Liver (tissue), 9 donors: Measurements from ENCODE around the gene EXD2. TPM values are rescaled to one million over a fixed set of nuclear protein-coding genes. Genes with fewer than 3 reads are reported as not detected.

Source experiments
- DNase-seq: peaks from one replicate; pipeline ENCODE4 v3.0.0-alpha.2; 2017; ENCODE audit warnings: low spot score
- H3K27ac ChIP-seq, 2 donors: one replicate each; pipeline ENCODE4 v1.7.0; 2013; ENCODE audit warnings: inconsistent platforms in 2 of 2, low read length in 2 of 2, control low read depth in 1 of 2, low read depth in 1 of 2, mild to moderate bottlenecking in 1 of 2
- H3K27me3 ChIP-seq, 4 donors: one replicate each; pipeline versions ENCODE4 v1.6.1 to v1.7.0; 2013; ENCODE audit warnings: low read length in 3 of 4, inconsistent platforms in 1 of 4, mild to moderate bottlenecking in 1 of 4, moderate library complexity in 1 of 4; ENCODE audit not compliant: control insufficient read depth in 4 of 4, insufficient read depth in 4 of 4
- H3K36me3 ChIP-seq, 4 donors: one replicate each; pipeline versions ENCODE4 v1.6.1 to v1.7.0; 2013; ENCODE audit warnings: low read length in 3 of 4, mild to moderate bottlenecking in 3 of 4, low read depth in 1 of 4, moderate library complexity in 1 of 4; ENCODE audit not compliant: control insufficient read depth in 4 of 4, insufficient read depth in 3 of 4
- H3K4me1 ChIP-seq, 4 donors: one replicate each; pipeline versions ENCODE4 v1.6.1 to v1.7.0; 2013; ENCODE audit warnings: low read length in 3 of 4, mild to moderate bottlenecking in 3 of 4, moderate library complexity in 1 of 4; ENCODE audit not compliant: control insufficient read depth in 4 of 4, insufficient read depth in 4 of 4
- H3K4me3 ChIP-seq, 3 donors: one replicate each; pipeline versions ENCODE4 v1.6.1 to v1.7.0; 2013; ENCODE audit warnings: low read length in 3 of 3, control low read depth in 1 of 3, low read depth in 1 of 3, mild to moderate bottlenecking in 1 of 3
- H3K9ac ChIP-seq, 2 donors: one replicate each; pipeline ENCODE4 v1.7.0; 2013; ENCODE audit warnings: low read length in 2 of 2, mild to moderate bottlenecking in 2 of 2, moderate library complexity in 2 of 2, control low read depth in 1 of 2, low read depth in 1 of 2
- H3K9me3 ChIP-seq, 4 donors: one replicate each; pipeline versions ENCODE4 v1.6.1 to v1.7.0; 2013; ENCODE audit warnings: low read length in 3 of 4; ENCODE audit not compliant: control insufficient read depth in 4 of 4
- FOXA1 ChIP-seq: IDR thresholded peaks from 2 replicates; pipeline ENCODE4 v1.6.1; 2016; ENCODE audit warnings: antibody characterized with exemption
- FOXA2 ChIP-seq: IDR thresholded peaks from 2 replicates; pipeline ENCODE4 v1.6.1; 2016; ENCODE audit warnings: antibody characterized with exemption
- GABPA ChIP-seq, 2 donors: IDR thresholded peaks in 1 of 2; conservative IDR thresholded peaks in 1 of 2; 2 replicates each; pipeline ENCODE4 v1.6.1; 2016; ENCODE audit warnings: antibody characterized with exemption in 2 of 2, mild to moderate bottlenecking in 1 of 2, moderate library complexity in 1 of 2
- HNF4A ChIP-seq, 2 donors: conservative IDR thresholded peaks; 2 replicates each; pipeline ENCODE4 v1.6.1; 2016; ENCODE audit warnings: antibody characterized with exemption in 2 of 2, mild to moderate bottlenecking in 2 of 2
- HNF4G ChIP-seq: IDR thresholded peaks from 2 replicates; pipeline ENCODE4 v1.6.1; 2016; ENCODE audit warnings: antibody characterized with exemption
- JUND ChIP-seq, 2 donors: IDR thresholded peaks; 2 replicates each; pipeline ENCODE4 v1.6.1; 2016; ENCODE audit warnings: antibody characterized with exemption in 2 of 2
- NR2F2 ChIP-seq: IDR thresholded peaks from 2 replicates; pipeline ENCODE4 v1.6.1; 2016; ENCODE audit warnings: antibody characterized with exemption
- RAD21 ChIP-seq, 2 donors: IDR thresholded peaks; 2 replicates each; pipeline ENCODE4 v1.6.1; 2016; ENCODE audit warnings: antibody characterized with exemption in 2 of 2, mild to moderate bottlenecking in 2 of 2
- RXRA ChIP-seq, 2 donors: IDR thresholded peaks; 2 replicates each; pipeline ENCODE4 v1.6.1; 2017 to 2018; ENCODE audit warnings: antibody characterized with exemption in 2 of 2, mild to moderate bottlenecking in 1 of 2
- SP1 ChIP-seq: IDR thresholded peaks from 2 replicates; pipeline ENCODE4 v1.6.1; 2018; ENCODE audit warnings: antibody characterized with exemption, mild to moderate bottlenecking
- TAF1 ChIP-seq: conservative IDR thresholded peaks from 2 replicates; pipeline ENCODE4 v1.6.1; 2016; ENCODE audit warnings: antibody characterized with exemption, mild to moderate bottlenecking
- YY1 ChIP-seq: IDR thresholded peaks from 2 replicates; pipeline ENCODE4 v1.6.1; 2016; ENCODE audit warnings: antibody characterized with exemption, mild to moderate bottlenecking
- WGBS: extraction: QIAGEN DNeasy Blood & Tissue Kit; methylation state at CpG from one replicate; pipeline ENCODE4 v1.1.7; 2013; 5-methylcytosine and 5-hydroxymethylcytosine counted together
- polyA plus RNA-seq, 2 donors: library from polyadenylated mRNA; stranded (reverse) in 1 of 2; unstranded in 1 of 2; fragments of 200-250 nt in 1 of 2; fragments of >200 nt in 1 of 2; fragmentation: Nextera tagmentation in 1 of 2; extraction: Ambion mirVana in 1 of 2; gene quantifications; one replicate each; pipeline versions ENCODE4 v1.2.1 to v1.2.3, GENCODE V29; 2013 to 2015
- total RNA-seq, 2 donors: library from RNA; depleted of rRNA; stranded (reverse); fragments of >200 nt; gene quantifications; one replicate each; pipeline ENCODE4 v1.2.3, GENCODE V29; 2014
- TF ChIP-seq, protein P1 (sequence below): fragments of 150-350 bp; IDR thresholded peaks from 2 replicates; pipeline ENCODE4 v1.5.1; 2017; ENCODE audit warnings: improper control_type of control experiment, low read depth, low read length; ENCODE audit not compliant: missing input control
- TF ChIP-seq, protein P2 (sequence below): IDR thresholded peaks from 2 replicates; pipeline ENCODE4 v1.6.1; 2016; ENCODE audit warnings: antibody characterized with exemption
- TF ChIP-seq, protein P3 (sequence below): IDR thresholded peaks from 2 replicates; pipeline ENCODE4 v1.6.1; 2016; ENCODE audit warnings: antibody characterized with exemption
- TF ChIP-seq, protein P4 (sequence below): IDR thresholded peaks from 2 replicates; pipeline ENCODE4 v1.6.1; 2016; ENCODE audit warnings: antibody characterized with exemption, mild to moderate bottlenecking
- donor health status: healthy.
- donor health status: healthy.
- donor health status: healthy.
- donor health status: healthy.
- donor health status: healthy.

Gene EXD2
- total and polyA plus RNA-seq, 4 donors = 4.7 to 8.8 (median 5.0) TPM

DNA sequence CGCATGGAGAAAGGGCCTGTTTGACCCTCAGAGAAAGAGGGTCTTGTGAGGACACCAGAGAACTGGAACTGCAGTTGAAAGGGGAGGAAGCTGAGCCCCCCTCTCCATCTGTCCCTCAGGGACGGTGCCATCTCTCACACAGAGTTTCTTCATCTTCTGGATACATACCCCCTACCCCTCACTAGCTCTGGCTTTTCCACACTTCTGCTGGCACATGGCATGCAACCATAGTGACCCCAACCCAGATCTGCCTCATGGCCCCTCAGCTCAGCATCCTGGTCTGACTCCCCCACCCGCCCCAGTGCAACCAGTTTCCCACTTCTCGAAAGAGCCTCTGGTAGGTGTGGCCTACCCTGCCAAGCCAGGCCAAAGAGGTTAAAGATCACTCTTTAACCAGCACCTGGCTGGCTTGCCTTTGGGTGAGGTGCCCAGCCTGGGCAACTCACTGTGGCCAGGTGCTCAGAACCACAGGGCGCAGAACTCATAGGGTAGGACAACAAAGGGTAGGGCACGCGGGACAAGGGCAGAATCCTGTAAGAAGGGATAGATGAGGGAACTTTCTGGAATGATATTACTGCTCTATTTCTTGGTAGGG lies 94.5 kb downstream of the EXD2 start:
- DNase-seq = no peak
- Histone ChIP-seq H3K4me1 (peaks cover 0 to 13% (median 2%) of the 10 kb centered on the region in 4 donors), H3K36me3 (no peaks in the 10 kb centered on the region), H3K27me3 (no peaks in the 10 kb centered on the region), H3K4me3 (no peak overlapping the region), H3K9me3 (no peaks in the 10 kb centered on the region), H3K27ac (no peak overlapping the region), H3K9ac (no peak overlapping the region)
- TF ChIP-seq TAF1 (no peak), RAD21 (IDR thresholded peaks at IDR 0.05) (peak in 1 of 2 donors; percentile 11), HNF4A (conservative IDR thresholded peaks at IDR 0.05) (peak in 1 of 2 donors; percentile 45), RXRA (IDR thresholded peaks at IDR 0.05) (no peak)
- 69% methylated on average over 7 of the region's 7 CpGs for WGBS

DNA sequence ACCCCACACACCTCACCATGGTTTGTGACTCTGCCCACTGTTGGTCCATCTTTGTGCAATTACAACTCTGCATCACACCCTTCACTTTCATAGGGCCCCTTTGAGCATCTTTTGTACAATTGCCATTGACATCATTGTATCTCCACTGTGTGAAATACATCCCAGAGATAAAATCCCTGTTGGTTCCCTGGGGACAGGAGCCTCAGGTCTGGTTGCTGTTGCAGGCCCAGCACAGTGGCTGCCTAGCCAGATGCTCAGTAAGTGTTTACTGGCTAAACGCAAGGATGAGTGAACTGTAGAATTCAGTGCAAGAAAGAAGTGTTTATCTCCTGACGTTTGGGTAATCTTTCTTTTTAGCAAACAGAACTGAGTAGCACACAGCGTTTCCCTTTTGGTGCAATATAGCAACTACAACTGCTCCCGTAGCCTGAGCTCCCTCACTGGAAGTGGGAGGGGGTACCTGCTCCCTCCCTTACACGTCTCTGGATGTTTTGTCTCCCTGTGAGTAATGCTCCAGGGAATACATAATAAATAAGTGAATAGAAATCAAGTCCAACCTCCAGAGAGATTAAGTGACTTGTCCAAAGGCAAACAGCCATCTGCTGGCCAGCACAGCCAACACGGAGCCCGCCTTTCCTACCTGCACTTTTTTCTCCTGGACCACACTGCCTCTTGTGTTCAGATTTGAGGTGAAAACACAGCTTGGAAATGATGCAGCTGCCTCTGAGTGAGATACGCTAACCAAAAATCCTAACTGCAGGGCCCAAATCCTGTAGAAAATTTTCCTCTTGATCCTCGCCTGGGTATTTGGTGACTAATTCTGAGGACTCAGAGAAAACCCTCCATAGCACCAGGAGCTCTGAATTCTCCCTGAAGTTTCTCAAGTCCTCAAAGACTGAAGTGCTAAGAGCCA lies 96.1 kb downstream of the EXD2 start:
- 84% methylated on average over 9 of the region's 9 CpGs for WGBS
- Histone ChIP-seq H3K9ac (no peak overlapping the region), H3K27me3 (no peaks in the 10 kb centered on the region), H3K4me3 (no peak overlapping the region), H3K27ac (peak overlapping the region in 1 of 2 donors; percentile 29), H3K9me3 (no peaks in the 10 kb centered on the region), H3K36me3 (no peaks in the 10 kb centered on the region), H3K4me1 (peaks cover 0 to 13% (median 2%) of the 10 kb centered on the region in 4 donors)
- TF ChIP-seq JUND (IDR thresholded peaks at IDR 0.05) = no peak
- TF ChIP-seq, protein P1, sequence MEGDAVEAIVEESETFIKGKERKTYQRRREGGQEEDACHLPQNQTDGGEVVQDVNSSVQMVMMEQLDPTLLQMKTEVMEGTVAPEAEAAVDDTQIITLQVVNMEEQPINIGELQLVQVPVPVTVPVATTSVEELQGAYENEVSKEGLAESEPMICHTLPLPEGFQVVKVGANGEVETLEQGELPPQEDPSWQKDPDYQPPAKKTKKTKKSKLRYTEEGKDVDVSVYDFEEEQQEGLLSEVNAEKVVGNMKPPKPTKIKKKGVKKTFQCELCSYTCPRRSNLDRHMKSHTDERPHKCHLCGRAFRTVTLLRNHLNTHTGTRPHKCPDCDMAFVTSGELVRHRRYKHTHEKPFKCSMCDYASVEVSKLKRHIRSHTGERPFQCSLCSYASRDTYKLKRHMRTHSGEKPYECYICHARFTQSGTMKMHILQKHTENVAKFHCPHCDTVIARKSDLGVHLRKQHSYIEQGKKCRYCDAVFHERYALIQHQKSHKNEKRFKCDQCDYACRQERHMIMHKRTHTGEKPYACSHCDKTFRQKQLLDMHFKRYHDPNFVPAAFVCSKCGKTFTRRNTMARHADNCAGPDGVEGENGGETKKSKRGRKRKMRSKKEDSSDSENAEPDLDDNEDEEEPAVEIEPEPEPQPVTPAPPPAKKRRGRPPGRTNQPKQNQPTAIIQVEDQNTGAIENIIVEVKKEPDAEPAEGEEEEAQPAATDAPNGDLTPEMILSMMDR = no peak
- no peak for TF ChIP-seq RXRA (IDR thresholded peaks at IDR 0.05)
- TF ChIP-seq HNF4G = no peak
- TF ChIP-seq, protein P2, sequence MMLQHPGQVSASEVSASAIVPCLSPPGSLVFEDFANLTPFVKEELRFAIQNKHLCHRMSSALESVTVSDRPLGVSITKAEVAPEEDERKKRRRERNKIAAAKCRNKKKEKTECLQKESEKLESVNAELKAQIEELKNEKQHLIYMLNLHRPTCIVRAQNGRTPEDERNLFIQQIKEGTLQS = no peak
- TF ChIP-seq FOXA1 = no peak
- no peak for TF ChIP-seq SP1
- no peak for TF ChIP-seq FOXA2
- DNase-seq = no peak

DNA sequence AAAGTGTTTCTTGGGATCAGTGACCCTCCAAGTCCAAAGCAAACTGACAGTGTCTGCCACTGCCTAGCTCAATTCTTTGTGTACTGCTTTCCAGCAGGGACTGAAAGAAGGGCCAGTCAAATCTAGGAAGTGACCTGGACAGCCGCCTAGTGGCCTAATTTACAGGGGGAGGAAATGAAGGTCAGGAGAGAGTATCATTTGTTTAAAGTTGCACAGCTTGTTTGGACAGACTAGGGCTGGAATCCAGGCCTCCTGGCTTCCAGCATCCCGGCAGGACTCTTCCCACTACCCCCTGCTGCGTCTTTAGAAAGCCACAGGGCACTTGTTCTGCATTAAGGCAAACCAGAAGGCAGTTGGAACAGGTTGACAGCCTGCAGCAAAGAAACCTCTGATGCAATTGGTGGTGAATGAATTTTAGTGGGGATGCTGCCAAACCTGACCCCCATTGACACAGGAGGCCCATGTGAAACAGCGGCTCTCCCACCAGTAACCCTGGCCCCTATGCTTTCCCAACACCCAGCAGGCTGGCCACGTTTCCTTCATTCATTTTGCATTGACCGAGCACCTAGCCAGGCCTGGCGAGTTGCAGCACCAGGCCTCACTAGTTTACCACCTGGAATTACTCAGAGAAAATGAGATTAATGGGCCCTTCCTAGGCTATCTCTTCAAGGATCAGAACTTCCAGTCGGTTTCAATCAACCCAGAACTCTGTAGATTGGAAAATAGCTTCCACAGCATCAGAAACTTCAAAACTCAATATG lies 96.9 kb downstream of the EXD2 start:
- H3K27me3 ChIP-seq = no peaks in the 10 kb centered on the region
- 64% methylated on average over 8 of the region's 8 CpGs for WGBS
- no peak overlapping the region for H3K27ac ChIP-seq
- no peak overlapping the region for H3K4me3 ChIP-seq
- no peaks in the 10 kb centered on the region for H3K9me3 ChIP-seq
- no peak for DNase-seq
- H3K9ac ChIP-seq = no peak overlapping the region
- H3K36me3 ChIP-seq = no peaks in the 10 kb centered on the region
- H3K4me1 ChIP-seq = peaks cover 0 to 13% (median 2%) of the 10 kb centered on the region in 4 donors
- TF ChIP-seq JUND (IDR thresholded peaks at IDR 0.05) = no peak
- TF ChIP-seq, protein P3, sequence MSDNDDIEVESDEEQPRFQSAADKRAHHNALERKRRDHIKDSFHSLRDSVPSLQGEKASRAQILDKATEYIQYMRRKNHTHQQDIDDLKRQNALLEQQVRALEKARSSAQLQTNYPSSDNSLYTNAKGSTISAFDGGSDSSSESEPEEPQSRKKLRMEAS = peak; percentile 21
- TF ChIP-seq, protein P4, sequence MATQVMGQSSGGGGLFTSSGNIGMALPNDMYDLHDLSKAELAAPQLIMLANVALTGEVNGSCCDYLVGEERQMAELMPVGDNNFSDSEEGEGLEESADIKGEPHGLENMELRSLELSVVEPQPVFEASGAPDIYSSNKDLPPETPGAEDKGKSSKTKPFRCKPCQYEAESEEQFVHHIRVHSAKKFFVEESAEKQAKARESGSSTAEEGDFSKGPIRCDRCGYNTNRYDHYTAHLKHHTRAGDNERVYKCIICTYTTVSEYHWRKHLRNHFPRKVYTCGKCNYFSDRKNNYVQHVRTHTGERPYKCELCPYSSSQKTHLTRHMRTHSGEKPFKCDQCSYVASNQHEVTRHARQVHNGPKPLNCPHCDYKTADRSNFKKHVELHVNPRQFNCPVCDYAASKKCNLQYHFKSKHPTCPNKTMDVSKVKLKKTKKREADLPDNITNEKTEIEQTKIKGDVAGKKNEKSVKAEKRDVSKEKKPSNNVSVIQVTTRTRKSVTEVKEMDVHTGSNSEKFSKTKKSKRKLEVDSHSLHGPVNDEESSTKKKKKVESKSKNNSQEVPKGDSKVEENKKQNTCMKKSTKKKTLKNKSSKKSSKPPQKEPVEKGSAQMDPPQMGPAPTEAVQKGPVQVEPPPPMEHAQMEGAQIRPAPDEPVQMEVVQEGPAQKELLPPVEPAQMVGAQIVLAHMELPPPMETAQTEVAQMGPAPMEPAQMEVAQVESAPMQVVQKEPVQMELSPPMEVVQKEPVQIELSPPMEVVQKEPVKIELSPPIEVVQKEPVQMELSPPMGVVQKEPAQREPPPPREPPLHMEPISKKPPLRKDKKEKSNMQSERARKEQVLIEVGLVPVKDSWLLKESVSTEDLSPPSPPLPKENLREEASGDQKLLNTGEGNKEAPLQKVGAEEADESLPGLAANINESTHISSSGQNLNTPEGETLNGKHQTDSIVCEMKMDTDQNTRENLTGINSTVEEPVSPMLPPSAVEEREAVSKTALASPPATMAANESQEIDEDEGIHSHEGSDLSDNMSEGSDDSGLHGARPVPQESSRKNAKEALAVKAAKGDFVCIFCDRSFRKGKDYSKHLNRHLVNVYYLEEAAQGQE = no peak
- no peak for TF ChIP-seq TAF1
- TF ChIP-seq NR2F2 = peak; percentile 93
- TF ChIP-seq FOXA2 = no peak
- peak; percentile 70 to 77 for TF ChIP-seq RAD21 (IDR thresholded peaks at IDR 0.05)
- TF ChIP-seq, protein P1 = peak; percentile 53
- TF ChIP-seq YY1 = no peak
- TF ChIP-seq GABPA (IDR thresholded peaks at IDR 0.05 in 1 of 2, conservative IDR thresholded peaks at IDR 0.05 in 1 of 2) = no peak
- no peak for TF ChIP-seq HNF4G
- TF ChIP-seq SP1 = no peak
